ENCODE measurements around the gene MOB1B. TPM values are rescaled to one million over a fixed set of nuclear protein-coding genes. Genes with fewer than 3 reads are reported as not detected.

Gene MOB1B
- total RNA-seq, 3 donors from 2014 or later (not counting 1 experiment from before 2014, with no cell fraction given) = 15.1 to 23.6 (median 22.6) TPM

GRCh38 chr4:70915036-70915815, 13.1 kb downstream of the MOB1B start:
- Histone ChIP-seq H3K9me3 (ENCODE audit: control insufficient read depth, insufficient read depth, low read length) (no peaks in the 10 kb centered on the region), H3K4me3 (ENCODE audit: low read length) (no peak overlapping the region), H3K27me3 (ENCODE audit: control insufficient read depth, insufficient read depth, low read length) (no peaks in the 10 kb centered on the region), H3K27ac (ENCODE audit: low read length) (no peak overlapping the region), H3K4me1 (ENCODE audit: control insufficient read depth, insufficient read depth, low read length) (no peaks in the 10 kb centered on the region), H3K36me3 (ENCODE audit: control insufficient read depth, insufficient read depth, low read length) (no peaks in the 10 kb centered on the region)
- Mint-ChIP-seq H3K9me3 (no peaks in the 10 kb centered on the region), H3K27ac (peak overlapping the region in 1 of 2 donors; percentile 30), H3K4me1 (peaks cover 16 to 38% of the 10 kb centered on the region in 2 donors), H3K4me3 (peak overlapping the region; percentile 4), H3K36me3 (no peaks in the 10 kb centered on the region), H3K27me3 (ENCODE audit: low read depth in 2 of 2) (no peaks in the 10 kb centered on the region)
- TF ChIP-seq CTCF (IDR thresholded peaks at IDR 0.05) = no peak
- ATAC-seq (no peak), DNase-seq (no peak)
- WGBS (ENCODE audit: insufficient coverage) = 88% methylated on average over 11 of the region's 14 CpGs
- intact Hi-C loops (cut with micrococcal nuclease) = no loop called here

GRCh38 chr4:70915874-70916559, 13.8 kb downstream of the MOB1B start:
- H3K4me1 Mint-ChIP-seq = peaks cover 19 to 42% of the 10 kb centered on the region in 2 donors
- Histone ChIP-seq H3K4me1 (ENCODE audit: control insufficient read depth, insufficient read depth, low read length) (no peaks in the 10 kb centered on the region), H3K27ac (ENCODE audit: low read length) (no peak overlapping the region), H3K27me3 (ENCODE audit: control insufficient read depth, insufficient read depth, low read length) (no peaks in the 10 kb centered on the region), H3K9me3 (ENCODE audit: control insufficient read depth, insufficient read depth, low read length) (no peaks in the 10 kb centered on the region), H3K4me3 (ENCODE audit: low read length) (no peak overlapping the region), H3K36me3 (ENCODE audit: control insufficient read depth, insufficient read depth, low read length) (no peaks in the 10 kb centered on the region)
- intact Hi-C loops (cut with micrococcal nuclease) = no loop called here
- ATAC-seq (no peak), DNase-seq (no peak)
- no peaks in the 10 kb centered on the region for H3K27me3 Mint-ChIP-seq (ENCODE audit: low read depth in 2 of 2)
- no peak for TF ChIP-seq CTCF (IDR thresholded peaks at IDR 0.05)
- 91% methylated on average over 7 of the region's 8 CpGs for WGBS (ENCODE audit: insufficient coverage)
- H3K9me3 Mint-ChIP-seq = no peaks in the 10 kb centered on the region
- H3K4me3 Mint-ChIP-seq = no peak overlapping the region
- H3K27ac Mint-ChIP-seq = no peak overlapping the region
- H3K36me3 Mint-ChIP-seq = no peaks in the 10 kb centered on the region

GRCh38 chr4:70920592-70920991, 18.4 kb downstream of the MOB1B start:
- DNase-seq = no peak
- Histone ChIP-seq H3K4me1 (ENCODE audit: control insufficient read depth, insufficient read depth, low read length) (no peaks in the 10 kb centered on the region), H3K9me3 (ENCODE audit: control insufficient read depth, insufficient read depth, low read length) (no peaks in the 10 kb centered on the region), H3K27ac (ENCODE audit: low read length) (no peak overlapping the region), H3K27me3 (ENCODE audit: control insufficient read depth, insufficient read depth, low read length) (no peaks in the 10 kb centered on the region), H3K36me3 (ENCODE audit: control insufficient read depth, insufficient read depth, low read length) (no peaks in the 10 kb centered on the region), H3K4me3 (ENCODE audit: low read length) (no peak overlapping the region)
- Mint-ChIP-seq H3K27ac (no peak overlapping the region), H3K4me1 (peaks cover 17 to 38% of the 10 kb centered on the region in 2 donors), H3K4me3 (no peak overlapping the region), H3K9me3 (no peaks in the 10 kb centered on the region), H3K27me3 (ENCODE audit: low read depth in 2 of 2) (no peaks in the 10 kb centered on the region), H3K36me3 (no peaks in the 10 kb centered on the region)
- intact Hi-C loops (cut with micrococcal nuclease) = no loop called here
- no peak for ATAC-seq
- TF ChIP-seq CTCF (IDR thresholded peaks at IDR 0.05) = no peak

All from natural killer cell (primary cell).